PFSK-1 (cell line): ENCODE measurements around the gene TTLL5.

Source experiments
- FOXP2 ChIP-seq: optimal IDR thresholded peaks from 2 replicates; pipeline ENCODE3; 2011; ENCODE audit warnings: borderline replicate concordance, control low read depth, inconsistent platforms; ENCODE audit not compliant: insufficient read depth; ENCODE audit errors: extremely low read length, extremely low read depth
- POLR2AphosphoS5 ChIP-seq: IDR thresholded peaks from 2 replicates; pipeline ENCODE4 v1.6.1; 2012; ENCODE audit warnings: low read depth, mild to moderate bottlenecking, control low read depth, low read length, moderate library complexity
- REST ChIP-seq, 2 experiments: IDR thresholded peaks; 2 replicates each; pipeline versions ENCODE4 v1.6.1 to v1.8.0; 2011 to 2012; ENCODE audit warnings: low read depth in 2 of 2, low read length in 2 of 2, control low read depth in 1 of 2, inconsistent platforms in 1 of 2, mild to moderate bottlenecking in 1 of 2, moderate library complexity in 1 of 2; ENCODE audit not compliant: insufficient read depth in 1 of 2
- SIN3A ChIP-seq: IDR thresholded peaks from 2 replicates; pipeline ENCODE4 v1.6.1; 2012; ENCODE audit warnings: mild to moderate bottlenecking, low read length, moderate library complexity, borderline replicate concordance; ENCODE audit not compliant: insufficient read depth
- TAF1 ChIP-seq: IDR thresholded peaks from 2 replicates; pipeline ENCODE4 v1.6.1; 2012; ENCODE audit warnings: low read length, control low read depth, borderline replicate concordance; ENCODE audit not compliant: insufficient read depth

The TTLL5 gene

GRCh38 chr14:75751296-75751695, 90.2 kb downstream of the TTLL5 start:
- TF ChIP-seq TAF1 (no peak), FOXP2 (no peak), SIN3A (no peak)

- no peak for TF ChIP-seq POLR2AphosphoS5
Measured at GRCh38 chr14:75752086-75752485, 91.0 kb downstream of the TTLL5 start.

GRCh38 chr14:75752907-75753594, 92.0 kb downstream of the TTLL5 start:
- TF ChIP-seq TAF1: no peak
- no peak for TF ChIP-seq FOXP2
- no peak for TF ChIP-seq POLR2AphosphoS5
- TF ChIP-seq SIN3A: no peak
- no peak for TF ChIP-seq REST (IDR thresholded peaks at IDR 0.05; ENCODE audit: insufficient read depth in 1 of 2, low read depth in 2 of 2, low read length in 2 of 2)

- TF ChIP-seq TAF1 (no peak), POLR2AphosphoS5 (no peak), REST (IDR thresholded peaks at IDR 0.05; ENCODE audit: insufficient read depth in 1 of 2, low read depth in 2 of 2, low read length in 2 of 2) (no peak), FOXP2 (no peak), SIN3A (no peak)
Measured at GRCh38 chr14:75753696-75754095, 92.7 kb downstream of the TTLL5 start.

- TF ChIP-seq REST (IDR thresholded peaks at IDR 0.05; ENCODE audit: insufficient read depth in 1 of 2, low read depth in 2 of 2, low read length in 2 of 2) (no peak), POLR2AphosphoS5 (no peak), FOXP2 (no peak)
Measured at GRCh38 chr14:75757644-75758402, 96.8 kb downstream of the TTLL5 start.

GRCh38 chr14:75764020-75764419, 103.0 kb downstream of the TTLL5 start:
- TF ChIP-seq TAF1: no peak
- TF ChIP-seq SIN3A: no peak
- TF ChIP-seq REST (IDR thresholded peaks at IDR 0.05; ENCODE audit: insufficient read depth in 1 of 2, low read depth in 2 of 2, low read length in 2 of 2): no peak
- TF ChIP-seq FOXP2: no peak
- no peak for TF ChIP-seq POLR2AphosphoS5
